HG03066 (cell line): ENCODE results near the gene PYROXD2.

ENCODE experiments used
- ATAC-seq: cut with Tn5 transposase; IDR thresholded peaks from one replicate; pipeline ENCODE4 v1.9.1; 2021; ENCODE audit warnings: low read depth; ENCODE audit not compliant: unreplicated experiment

PYROXD2 gene

GRCh38 chr10:98416606-98417388 lies 1.8 kb upstream of the PYROXD2 start:
- ATAC-seq: no peak

GRCh38 chr10:98415731-98416119 lies 743 bp upstream of the PYROXD2 start:
- no peak for ATAC-seq

GRCh38 chr10:98414578-98414931 lies 427 bp downstream of the PYROXD2 start:
- ATAC-seq: no peak

- ATAC-seq: no peak
These were observed 3.2 kb downstream of the PYROXD2 start for GRCh38 chr10:98411768-98412167.

GRCh38 chr10:98411166-98411565 lies 3.8 kb downstream of the PYROXD2 start:
- ATAC-seq: no peak

- no peak for ATAC-seq
These were observed 4.2 kb downstream of the PYROXD2 start for GRCh38 chr10:98410759-98411158.

GRCh38 chr10:98410135-98410743 lies 4.7 kb downstream of the PYROXD2 start:
- ATAC-seq: no peak

- no peak for ATAC-seq
These were observed 6.2 kb downstream of the PYROXD2 start for GRCh38 chr10:98408799-98409198.

- no peak for ATAC-seq
These were observed 7.2 kb downstream of the PYROXD2 start for GRCh38 chr10:98407744-98408241.

GRCh38 chr10:98407017-98407743 lies 7.8 kb downstream of the PYROXD2 start:
- no peak for ATAC-seq

GRCh38 chr10:98405422-98405821 lies 9.6 kb downstream of the PYROXD2 start:
- no peak for ATAC-seq

- ATAC-seq: no peak
These were observed 10.2 kb downstream of the PYROXD2 start for GRCh38 chr10:98404571-98405359.

GRCh38 chr10:98403812-98404504 lies 11.0 kb downstream of the PYROXD2 start:
- ATAC-seq: no peak

- no peak for ATAC-seq
These were observed 11.9 kb downstream of the PYROXD2 start for GRCh38 chr10:98402931-98403718.

- ATAC-seq: no peak
These were observed 12.5 kb downstream of the PYROXD2 start for GRCh38 chr10:98402478-98402877.

- ATAC-seq: no peak
These were observed 14.5 kb downstream of the PYROXD2 start for GRCh38 chr10:98400482-98400881.

- ATAC-seq: no peak
These were observed 15.2 kb downstream of the PYROXD2 start for GRCh38 chr10:98399784-98400183.

- no peak for ATAC-seq
These were observed 17.8 kb downstream of the PYROXD2 start for GRCh38 chr10:98397089-98397600.
